Epidermal melanocyte (primary cell): ENCODE results near the gene AMBRA1.

Experiments used
- DNase-seq: peaks from one replicate; pipeline ENCODE4 v3.0.0; 2011; ENCODE audit warnings: low spot score; ENCODE audit not compliant: insufficient read length

The AMBRA1 gene

GRCh38 chr11:46475926-46476545 is 117.8 kb downstream of the AMBRA1 start:
- no peak for DNase-seq

- DNase-seq, result no peak
Measured at GRCh38 chr11:46475051-46475925, 118.5 kb downstream of the AMBRA1 start.

GRCh38 chr11:46472662-46472994 is 121.2 kb downstream of the AMBRA1 start:
- no peak for DNase-seq

- DNase-seq, result no peak
Measured at GRCh38 chr11:46471943-46472661, 121.7 kb downstream of the AMBRA1 start.

- no peak for DNase-seq
Measured at GRCh38 chr11:46469926-46470325, 123.9 kb downstream of the AMBRA1 start.

GRCh38 chr11:46465683-46466082 is 128.1 kb downstream of the AMBRA1 start:
- DNase-seq, result no peak

GRCh38 chr11:46463701-46464421 is 130.0 kb downstream of the AMBRA1 start:
- no peak for DNase-seq

GRCh38 chr11:46461461-46461927 is 132.3 kb downstream of the AMBRA1 start:
- DNase-seq, result no peak

- no peak for DNase-seq
Measured at GRCh38 chr11:46458491-46458890, 135.3 kb downstream of the AMBRA1 start.

- no peak for DNase-seq
Measured at GRCh38 chr11:46457659-46458424, 136.0 kb downstream of the AMBRA1 start.

- no peak for DNase-seq
Measured at GRCh38 chr11:46457021-46457420, 136.8 kb downstream of the AMBRA1 start.

- no peak for DNase-seq
Measured at GRCh38 chr11:46456269-46457001, 137.4 kb downstream of the AMBRA1 start.

GRCh38 chr11:46455834-46456233 is 138.0 kb downstream of the AMBRA1 start:
- no peak for DNase-seq

- DNase-seq, result no peak
Measured at GRCh38 chr11:46452918-46453517, 140.8 kb downstream of the AMBRA1 start.

- DNase-seq, result no peak
Measured at GRCh38 chr11:46451759-46452158, 142.1 kb downstream of the AMBRA1 start.

- no peak for DNase-seq
Measured at GRCh38 chr11:46450846-46451477, 142.9 kb downstream of the AMBRA1 start.

- no peak for DNase-seq
Measured at GRCh38 chr11:46447544-46447943, 146.3 kb downstream of the AMBRA1 start.

- DNase-seq, result no peak
Measured at GRCh38 chr11:46445920-46446771, 147.7 kb downstream of the AMBRA1 start.
